Right lobe of liver (tissue), 6 donors: ENCODE data around the gene ERMP1. TPM values are rescaled to one million over a fixed set of nuclear protein-coding genes. Genes with fewer than 3 reads are reported as not detected.

Source experiments
- ATAC-seq, 4 donors: fragments of 200-7000 bp; cut with Tn5 transposase; one replicate each; pipeline ENCODE4 v1.9.1; 2020; ENCODE audit warnings: mild to moderate bottlenecking in 4 of 4, moderate library complexity in 4 of 4
- DNase-seq, 3 donors: peaks; one replicate each; pipeline ENCODE4 v3.0.0-alpha.2; 2020
- H3K27ac ChIP-seq, 3 donors: fragments of 200-600 bp; one replicate each; pipeline ENCODE4 v1.8.0; 2022
- H3K27me3 ChIP-seq, 2 donors: fragments of 200-600 bp; one replicate each; pipeline ENCODE4 v1.8.0; 2022
- H3K36me3 ChIP-seq, 4 donors: fragments of 200-600 bp; sonication (generic) in 1 of 4; one replicate each; pipeline versions ENCODE4 v1.5.1 to v1.8.0; 2017 to 2022; ENCODE audit warnings: control low read depth in 1 of 4
- H3K4me1 ChIP-seq, 4 donors: fragments of 200-600 bp; sonication (generic) in 1 of 4; one replicate each; pipeline versions ENCODE4 v1.5.1 to v1.8.0; 2017 to 2022; ENCODE audit warnings: control low read depth in 1 of 4
- H3K4me3 ChIP-seq, 3 donors: fragments of 200-600 bp; one replicate each; pipeline ENCODE4 v1.8.0; 2022
- H3K9me3 ChIP-seq, 4 donors: fragments of 200-600 bp; sonication (generic) in 1 of 4; one replicate each; pipeline versions ENCODE4 v1.5.1 to v1.8.0; 2017 to 2022; ENCODE audit warnings: control low read depth in 1 of 4
- POLR2A ChIP-seq: fragments of 450-650 bp; IDR thresholded peaks from one replicate; pipeline ENCODE4 v1.6.1; 2017; ENCODE audit warnings: antibody characterized with exemption, mild to moderate bottlenecking
- WGBS: methylation state at CpG from one replicate; pipeline ENCODE4 v1.1.6; 2018; ENCODE audit warnings: low coverage, low lambda C conversion rate; ENCODE audit not compliant: insufficient coverage; ENCODE audit errors: missing lambda C conversion rate; 5-methylcytosine and 5-hydroxymethylcytosine counted together
- intact Hi-C, 2 donors: fragments of 100-400 bp; cut with DNase I; formaldehyde crosslinking; loops; one replicate each; pipeline versions ENCODE4 v1.11.2 to v1.14.1; 2022
- total RNA-seq, 6 experiments: library from RNA; depleted of rRNA in 2 of 6; stranded (reverse); fragments of >200 nt in 2 of 6; fragmentation: NEBNext Ultra II Directional in 3 of 6; extraction: Animal tissue kit (Norgen Biotek cat#: 25700) in 3 of 6; gene quantifications; one replicate each; pipeline versions ENCODE4 v1.1.0 to v1.2.4, GENCODE V29; 2016 to 2023
- TF ChIP-seq, protein P1 (sequence below), 4 donors: fragments of 200-600 bp in 3 of 4; fragments of 450-650 bp in 1 of 4; IDR thresholded peaks; one replicate each; pipeline versions ENCODE4 v1.5.1 to v1.8.0; 2016 to 2022; ENCODE audit warnings: antibody characterized with exemption in 4 of 4, mild to moderate bottlenecking in 2 of 4
- donor health status: DM: no; HTN: yes; CAD: no.
- donor health status: DM: no; HTN: no; CAD: no.
- donor health status: DM: no; HTN: no; CAD: no.
- donor health status: DM: no; HTN: yes; CAD: no.
- donor health status: DM: no; HTN: yes; CAD: no.

Gene ERMP1
- total RNA-seq, 6 experiments from 2014 or later: 7.9 to 13.9 (median 10.2) TPM

DNA sequence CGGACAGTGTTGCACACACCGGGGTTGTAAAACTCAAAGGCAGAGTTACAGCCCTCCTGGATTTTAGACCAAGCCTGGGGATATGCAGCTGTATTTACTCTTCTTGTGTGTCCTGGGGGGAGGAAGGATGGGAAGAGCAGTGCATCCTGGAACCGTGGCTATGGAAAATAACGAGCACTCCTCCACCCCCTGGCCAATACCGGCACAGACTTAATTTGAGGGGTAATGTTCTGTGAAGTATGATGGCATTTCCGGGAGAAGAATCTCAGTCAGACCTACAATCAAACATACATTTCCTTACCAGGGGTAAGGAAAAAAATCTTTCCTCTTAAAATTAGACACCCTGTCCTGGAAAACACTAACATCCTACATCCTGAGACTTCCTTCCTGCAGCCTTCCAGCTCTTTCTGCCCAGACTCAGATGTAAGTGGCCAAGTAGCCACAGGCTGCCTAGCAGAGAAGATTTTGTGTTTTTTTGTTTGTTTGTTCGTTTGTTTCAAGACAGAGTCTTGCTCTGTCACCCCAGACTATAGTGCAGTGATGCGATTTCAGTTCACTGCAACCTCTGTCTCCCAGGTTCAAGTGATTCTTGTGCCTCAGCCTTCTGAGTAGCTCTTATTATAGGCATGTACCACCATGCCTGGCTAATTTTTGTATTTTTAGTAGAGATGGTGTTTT, 11.0 kb upstream of the ERMP1 start:
- peaks cover 0 to 8% (median 3%) of the 10 kb centered on the region in 4 donors for H3K4me1 ChIP-seq
- TF ChIP-seq POLR2A: no peak
- TF ChIP-seq, protein P1, sequence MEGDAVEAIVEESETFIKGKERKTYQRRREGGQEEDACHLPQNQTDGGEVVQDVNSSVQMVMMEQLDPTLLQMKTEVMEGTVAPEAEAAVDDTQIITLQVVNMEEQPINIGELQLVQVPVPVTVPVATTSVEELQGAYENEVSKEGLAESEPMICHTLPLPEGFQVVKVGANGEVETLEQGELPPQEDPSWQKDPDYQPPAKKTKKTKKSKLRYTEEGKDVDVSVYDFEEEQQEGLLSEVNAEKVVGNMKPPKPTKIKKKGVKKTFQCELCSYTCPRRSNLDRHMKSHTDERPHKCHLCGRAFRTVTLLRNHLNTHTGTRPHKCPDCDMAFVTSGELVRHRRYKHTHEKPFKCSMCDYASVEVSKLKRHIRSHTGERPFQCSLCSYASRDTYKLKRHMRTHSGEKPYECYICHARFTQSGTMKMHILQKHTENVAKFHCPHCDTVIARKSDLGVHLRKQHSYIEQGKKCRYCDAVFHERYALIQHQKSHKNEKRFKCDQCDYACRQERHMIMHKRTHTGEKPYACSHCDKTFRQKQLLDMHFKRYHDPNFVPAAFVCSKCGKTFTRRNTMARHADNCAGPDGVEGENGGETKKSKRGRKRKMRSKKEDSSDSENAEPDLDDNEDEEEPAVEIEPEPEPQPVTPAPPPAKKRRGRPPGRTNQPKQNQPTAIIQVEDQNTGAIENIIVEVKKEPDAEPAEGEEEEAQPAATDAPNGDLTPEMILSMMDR (IDR thresholded peaks at IDR 0.05): no peak
- intact Hi-C loops: no loop called here
- peak; percentile 14 to 61 (median 21) for ATAC-seq
- H3K36me3 ChIP-seq: no peaks in the 10 kb centered on the region
- no peaks in the 10 kb centered on the region for H3K9me3 ChIP-seq
- no peaks in the 10 kb centered on the region for H3K27me3 ChIP-seq
- no peak for DNase-seq
- H3K4me3 ChIP-seq: no peak overlapping the region
- no peak overlapping the region for H3K27ac ChIP-seq
- WGBS: 33% methylated on average over 8 of the region's 8 CpGs

DNA sequence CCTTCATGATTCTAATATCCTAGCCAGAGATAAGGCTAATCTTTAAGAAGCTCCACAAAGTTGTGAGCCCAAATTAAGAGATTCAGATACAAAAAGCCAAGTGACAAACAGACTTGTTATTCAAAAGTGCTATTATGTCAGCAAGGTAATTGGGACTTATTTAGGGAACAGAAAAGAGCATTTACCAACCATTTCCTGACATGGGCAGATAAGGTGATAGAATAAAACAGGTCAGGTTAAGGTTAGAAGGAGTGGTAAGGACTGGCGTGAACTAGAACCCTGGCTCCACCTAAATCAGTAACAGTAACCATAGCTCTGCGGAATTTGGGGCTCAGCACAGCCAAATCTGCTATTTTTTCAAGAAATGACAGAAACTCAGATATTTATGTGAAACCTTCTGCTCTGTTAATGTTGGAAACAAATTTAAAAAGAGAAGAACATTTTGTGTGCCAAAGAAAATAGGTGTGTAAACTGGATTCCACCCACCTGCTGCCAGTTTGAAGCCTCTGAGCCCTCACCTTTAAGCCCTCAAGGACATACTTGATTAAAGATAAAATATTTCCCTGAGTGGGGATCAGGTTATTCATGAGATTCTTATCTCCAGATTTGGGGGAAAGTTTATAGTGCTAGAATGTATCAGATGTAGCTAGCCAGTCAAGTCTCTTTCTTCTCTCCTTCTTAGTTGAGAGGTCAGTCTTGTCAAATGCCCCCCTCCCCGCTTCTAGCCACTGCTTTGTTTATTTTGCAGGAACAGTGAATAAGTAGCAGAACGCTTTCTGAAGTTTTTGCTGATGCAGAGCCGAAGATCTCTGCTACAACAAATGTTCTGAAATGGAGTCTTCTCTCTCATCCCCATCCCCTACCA, 10.2 kb upstream of the ERMP1 start:
- H3K4me3 ChIP-seq: no peak overlapping the region
- DNase-seq (no peak), ATAC-seq (no peak)
- no peaks in the 10 kb centered on the region for H3K36me3 ChIP-seq
- 67% methylated on average over 5 of the region's 5 CpGs for WGBS
- TF ChIP-seq POLR2A: no peak
- TF ChIP-seq, protein P1 (IDR thresholded peaks at IDR 0.05): no peak
- no peaks in the 10 kb centered on the region for H3K9me3 ChIP-seq
- H3K27me3 ChIP-seq: no peaks in the 10 kb centered on the region
- H3K27ac ChIP-seq: no peak overlapping the region
- intact Hi-C loops: no loop called here
- peaks cover 0 to 12% (median 5%) of the 10 kb centered on the region in 4 donors for H3K4me1 ChIP-seq

DNA sequence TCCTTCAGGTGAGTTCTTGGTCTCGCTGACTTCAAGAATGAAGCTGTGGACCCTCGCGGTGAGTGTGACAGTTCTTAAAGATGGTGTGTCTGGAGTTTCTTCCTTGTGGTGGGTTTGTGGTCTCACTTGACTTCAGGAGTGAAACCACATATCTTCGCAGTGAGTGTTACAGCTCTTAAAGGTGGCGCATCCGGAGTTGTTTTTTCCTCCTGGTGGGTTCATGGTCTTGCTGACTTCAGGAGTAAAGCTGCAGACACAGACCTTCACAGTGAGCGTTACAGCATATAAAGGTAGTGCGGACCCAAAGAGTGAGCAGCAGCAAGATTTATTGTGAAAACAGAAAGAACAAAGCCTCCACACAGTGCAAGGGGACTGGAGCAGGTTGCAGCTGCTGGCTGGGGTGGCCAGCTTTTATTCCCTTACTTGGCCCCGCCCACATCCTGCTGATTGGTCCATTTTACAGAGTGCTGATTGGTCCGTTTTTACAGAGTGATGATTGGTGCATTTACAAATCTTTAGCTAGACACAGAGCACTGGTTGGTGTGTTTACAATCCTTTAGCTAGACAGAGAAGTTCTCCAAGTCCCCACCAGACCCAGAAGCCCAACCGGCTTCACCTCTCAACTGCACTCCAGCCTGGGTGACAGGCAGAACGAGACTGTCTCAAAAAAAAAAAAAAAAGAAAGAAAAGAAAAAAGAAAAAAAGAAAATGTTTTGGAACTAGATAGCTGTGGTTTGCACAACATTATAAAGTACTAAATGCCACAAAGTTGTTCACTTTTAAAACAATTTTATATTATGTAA, 9.1 kb upstream of the ERMP1 start:
- Histone ChIP-seq H3K27ac (no peak overlapping the region), H3K4me1 (peaks cover 0 to 12% (median 5%) of the 10 kb centered on the region in 4 donors), H3K9me3 (no peaks in the 10 kb centered on the region), H3K36me3 (no peaks in the 10 kb centered on the region), H3K27me3 (no peaks in the 10 kb centered on the region), H3K4me3 (no peak overlapping the region)
- no peak for TF ChIP-seq POLR2A
- TF ChIP-seq, protein P1 (IDR thresholded peaks at IDR 0.05): no peak
- DNase-seq (no peak), ATAC-seq (no peak)
- 74% methylated on average over 4 of the region's 12 CpGs for WGBS
- intact Hi-C loops: no loop called here

DNA sequence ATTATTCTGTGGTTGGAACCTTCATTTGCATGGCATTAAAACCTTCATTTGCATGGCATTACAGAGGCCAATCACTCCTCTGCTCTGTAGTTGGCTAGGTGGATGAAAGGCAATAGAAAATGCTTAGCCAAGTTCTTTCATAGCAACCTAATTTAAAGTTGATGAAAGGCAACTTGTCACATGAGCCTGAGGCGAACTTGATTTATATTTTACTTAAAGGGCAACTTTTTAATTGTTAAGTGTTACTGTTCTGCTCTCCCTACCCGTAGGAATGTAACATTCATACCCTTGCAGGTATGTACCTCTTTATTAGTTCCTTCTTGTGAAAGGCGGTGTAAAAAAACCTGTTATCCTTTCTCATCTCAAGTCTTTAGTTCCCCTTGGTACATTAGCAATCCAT, 7.9 kb upstream of the ERMP1 start:
- DNase-seq (no peak), ATAC-seq (no peak)
- H3K9me3 ChIP-seq: no peaks in the 10 kb centered on the region
- no peak for TF ChIP-seq POLR2A
- TF ChIP-seq, protein P1 (IDR thresholded peaks at IDR 0.05): no peak
- no peak overlapping the region for H3K4me3 ChIP-seq
- H3K36me3 ChIP-seq: no peaks in the 10 kb centered on the region
- no peak overlapping the region for H3K27ac ChIP-seq
- H3K27me3 ChIP-seq: no peaks in the 10 kb centered on the region
- H3K4me1 ChIP-seq: peaks cover 0 to 23% (median 9%) of the 10 kb centered on the region in 4 donors
- intact Hi-C loops: no loop called here
- 75% methylated on average over 3 of the region's 3 CpGs for WGBS
